B cell (primary cell): ENCODE measurements around the gene CHST11. TPM values are rescaled to one million over a fixed set of nuclear protein-coding genes. Genes with fewer than 3 reads are reported as not detected.

Experiments
- ATAC-seq: fragments of 200-7000 bp; cut with Tn5 transposase; one replicate; pipeline ENCODE4 v1.10.0; 2021; ENCODE audit warnings: low read depth, mild to moderate bottlenecking, moderate number of reproducible peaks, moderate library complexity
- CTCF ChIA-PET: fragments of 350-600 bp; sonication (Branson Sonifier 250); formaldehyde crosslinking; loops from one replicate; lab custom pipeline; 2021; ENCODE audit warnings: antibody characterized with exemption, inconsistent platforms; lab: Charles Lee
- POLR2A ChIA-PET: fragments of 350-600 bp; sonication (Branson Sonifier 250); formaldehyde crosslinking; loops from one replicate; lab custom pipeline; 2021; ENCODE audit warnings: antibody characterized with exemption; lab: Charles Lee
- DNase-seq: peaks from one replicate; pipeline ENCODE4 v3.0.0; 2013
- H2AFZ ChIP-seq: 2 replicates; pipeline ENCODE4 v1.6.1; 2012; ENCODE audit warnings: mild to moderate bottlenecking, low read depth, low read length; ENCODE audit not compliant: insufficient read depth, poor library complexity, severe bottlenecking
- H3K27ac ChIP-seq, 2 donors: 1 replicate in 1 of 2; 2 replicates in 1 of 2; pipeline ENCODE4 v1.5.1; 2012 to 2013; ENCODE audit warnings: low read length in 2 of 2, mild to moderate bottlenecking in 2 of 2, moderate library complexity in 1 of 2
- H3K27me3 ChIP-seq, 4 experiments: fragments of 200-600 bp in 1 of 4; sonication (generic) in 1 of 4; replicated peaks in 1 of 4; 1 replicate in 2 of 4; 2 replicates in 2 of 4; pipeline versions ENCODE4 v1.6.1 to v1.7.0; 2013 to 2016; ENCODE audit warnings: low read length in 3 of 4, mild to moderate bottlenecking in 2 of 4, mixed read lengths in 1 of 4, moderate library complexity in 1 of 4; ENCODE audit not compliant: insufficient read depth in 4 of 4, control insufficient read depth in 3 of 4; ENCODE audit errors: control extremely low read depth in 1 of 4
- H3K36me3 ChIP-seq, 2 experiments: replicated peaks in 1 of 2; 1 replicate in 1 of 2; 2 replicates in 1 of 2; pipeline versions ENCODE4 v1.6.1 to v1.7.1; 2013; ENCODE audit warnings: low read length in 1 of 2; ENCODE audit not compliant: insufficient read depth in 2 of 2, control insufficient read depth in 1 of 2; ENCODE audit errors: control extremely low read depth in 1 of 2, extremely low read depth in 1 of 2
- H3K4me1 ChIP-seq, 2 donors: fragments of 200-600 bp in 1 of 2; sonication (generic) in 1 of 2; 1 replicate in 1 of 2; 2 replicates in 1 of 2; pipeline versions ENCODE4 v1.5.1 to v1.6.1; 2013 to 2017; ENCODE audit warnings: low read length in 2 of 2; ENCODE audit not compliant: control insufficient read depth in 2 of 2, insufficient read depth in 2 of 2
- H3K4me2 ChIP-seq: replicated peaks from 2 replicates; pipeline ENCODE3; 2012; ENCODE audit warnings: mild to moderate bottlenecking, low read depth, low read length; ENCODE audit not compliant: poor library complexity, severe bottlenecking
- H3K4me3 ChIP-seq, 5 experiments: fragments of 200-600 bp in 1 of 5; sonication (generic) in 1 of 5; 1 replicate in 3 of 5; 2 replicates in 2 of 5; pipeline versions ENCODE4 v1.5.1 to v1.7.0; 2011 to 2016; ENCODE audit warnings: low read length in 4 of 5, mild to moderate bottlenecking in 4 of 5, low read depth in 2 of 5, control low read depth in 1 of 5, moderate library complexity in 1 of 5; ENCODE audit not compliant: insufficient read depth in 1 of 5; ENCODE audit errors: control extremely low read depth in 1 of 5, extremely low read depth in 1 of 5
- H3K79me2 ChIP-seq: fragments of 200-600 bp; sonication (generic); one replicate; pipeline ENCODE4 v1.6.0; 2016; ENCODE audit warnings: low read length; ENCODE audit not compliant: control insufficient read depth, insufficient read depth
- H3K9ac ChIP-seq: fragments of 200-600 bp; sonication (generic); 2 replicates; pipeline ENCODE4 v1.6.1; 2017; ENCODE audit warnings: mild to moderate bottlenecking, low read length, moderate library complexity
- H3K9me3 ChIP-seq, 3 donors: one replicate each; pipeline versions ENCODE4 v1.6.1 to v1.7.1; 2013; ENCODE audit warnings: low read length in 2 of 3; ENCODE audit not compliant: control insufficient read depth in 2 of 3, insufficient read depth in 1 of 3; ENCODE audit errors: control extremely low read depth in 1 of 3
- H4K20me1 ChIP-seq: 2 replicates; pipeline ENCODE4 v1.6.0; 2012; ENCODE audit warnings: mild to moderate bottlenecking, low read length; ENCODE audit not compliant: insufficient read depth, control insufficient read depth, poor library complexity, severe bottlenecking
- H3K27ac Mint-ChIP-seq: one replicate; pipeline ENCODE4 v1.8.0; 2021; ENCODE audit warnings: mixed read lengths
- H3K27me3 Mint-ChIP-seq: one replicate; pipeline ENCODE4 v1.8.0; 2021; ENCODE audit warnings: mixed read lengths
- H3K4me1 Mint-ChIP-seq: one replicate; pipeline ENCODE4 v1.8.0; 2021; ENCODE audit warnings: mixed read lengths
- H3K4me3 Mint-ChIP-seq: one replicate; pipeline ENCODE4 v1.8.0; 2021; ENCODE audit warnings: mixed read lengths
- H3K9me3 Mint-ChIP-seq: one replicate; pipeline ENCODE4 v1.8.0; 2022; ENCODE audit warnings: mixed read lengths; ENCODE audit not compliant: insufficient read depth
- EZH2 ChIP-seq: IDR thresholded peaks from 2 replicates; pipeline ENCODE4 v1.6.1; 2012; ENCODE audit warnings: borderline replicate concordance, low read depth, mild to moderate bottlenecking, moderate library complexity, low read length; ENCODE audit not compliant: insufficient read depth, poor library complexity, severe bottlenecking
- WGBS: methylation state at CpG from one replicate; pipeline ENCODE4 v1.1.5; 2013; ENCODE audit warnings: missing lambda C conversion rate; ENCODE audit not compliant: insufficient coverage; 5-methylcytosine and 5-hydroxymethylcytosine counted together
- intact Hi-C: fragments of 100-400 bp; cut with micrococcal nuclease; formaldehyde crosslinking; loops from one replicate; pipeline ENCODE4 v1.10.0; 2022
- polyA plus RNA-seq: library from polyadenylated mRNA; depleted of rRNA; stranded (reverse); fragments of >200 nt; gene quantifications from 2 replicates; pipeline ENCODE4 v1.2.3, GENCODE V29; 2012
- total RNA-seq, 2 donors: library from RNA; stranded (reverse); fragments of 120-200 nt in 1 of 2; gene quantifications; 1 replicate in 1 of 2; 2 replicates in 1 of 2; pipeline versions ENCODE4 v1.2.3 to v1.2.4, GENCODE V29; 2013 to 2022
- TF ChIP-seq, protein P1 (sequence below): fragments of 200-600 bp; IDR thresholded peaks from one replicate; pipeline ENCODE4 v1.8.0; 2022; ENCODE audit warnings: antibody characterized with exemption, mild to moderate bottlenecking

Gene CHST11
- total and polyA plus RNA-seq, 2 donors (not counting 1 experiment from before 2014, with no cell fraction given), result 46.3 to 152 TPM

DNA sequence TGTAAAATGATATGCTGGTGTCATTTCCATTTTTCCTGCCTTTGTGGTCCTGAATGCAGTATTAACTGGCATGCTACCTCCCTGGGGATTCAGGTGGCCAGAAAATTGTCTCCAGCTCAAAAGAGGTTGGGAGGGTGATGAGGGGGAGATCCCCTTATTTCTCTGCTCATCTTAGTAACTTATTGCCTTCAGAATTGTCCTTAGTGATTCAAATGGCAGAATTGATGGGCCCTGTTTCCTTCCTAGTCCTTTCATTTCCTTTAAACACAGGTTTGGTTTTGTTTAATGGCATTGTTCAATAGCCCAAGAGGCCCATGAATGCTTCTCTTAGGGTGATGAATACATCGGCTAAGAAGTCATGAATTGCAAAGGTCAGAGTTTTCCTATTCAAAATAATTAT lies 294.4 kb downstream of the CHST11 start:
- POLR2A ChIA-PET, result no interaction called here
- peak overlapping the region; percentile 45 for H3K4me2 ChIP-seq
- DNase-seq (no peak), ATAC-seq (peak; percentile 5)
- H3K9me3 Mint-ChIP-seq, result no peaks in the 10 kb centered on the region
- H2AFZ ChIP-seq, result no peak overlapping the region
- H3K79me2 ChIP-seq, result peaks cover 41% of the 10 kb centered on the region
- intact Hi-C loops, result loop anchor here (2.0 to 5.0 kb wide), 4 partner anchors 41 to 294 kb away; partner anchors contain the start of gene CHST11
- peaks cover 66% of the 10 kb centered on the region for H3K4me1 Mint-ChIP-seq
- no peaks in the 10 kb centered on the region for H3K9me3 ChIP-seq
- H3K4me1 ChIP-seq, result peaks cover 25 to 33% of the 10 kb centered on the region in 2 donors
- peak overlapping the region; percentile 45 for H3K4me3 Mint-ChIP-seq
- no peak overlapping the region for H3K9ac ChIP-seq
- CTCF ChIA-PET, result interaction anchor here (2.2 kb wide), 1 partner anchor 293 kb away, joined by 5 read pairs; no protein-coding TSS in a partner anchor
- H3K36me3 ChIP-seq, result no peaks in the 10 kb centered on the region
- no peak overlapping the region for H3K4me3 ChIP-seq
- peaks cover 38% of the 10 kb centered on the region for H4K20me1 ChIP-seq
- no peaks in the 10 kb centered on the region for H3K27me3 ChIP-seq
- TF ChIP-seq, protein P1, sequence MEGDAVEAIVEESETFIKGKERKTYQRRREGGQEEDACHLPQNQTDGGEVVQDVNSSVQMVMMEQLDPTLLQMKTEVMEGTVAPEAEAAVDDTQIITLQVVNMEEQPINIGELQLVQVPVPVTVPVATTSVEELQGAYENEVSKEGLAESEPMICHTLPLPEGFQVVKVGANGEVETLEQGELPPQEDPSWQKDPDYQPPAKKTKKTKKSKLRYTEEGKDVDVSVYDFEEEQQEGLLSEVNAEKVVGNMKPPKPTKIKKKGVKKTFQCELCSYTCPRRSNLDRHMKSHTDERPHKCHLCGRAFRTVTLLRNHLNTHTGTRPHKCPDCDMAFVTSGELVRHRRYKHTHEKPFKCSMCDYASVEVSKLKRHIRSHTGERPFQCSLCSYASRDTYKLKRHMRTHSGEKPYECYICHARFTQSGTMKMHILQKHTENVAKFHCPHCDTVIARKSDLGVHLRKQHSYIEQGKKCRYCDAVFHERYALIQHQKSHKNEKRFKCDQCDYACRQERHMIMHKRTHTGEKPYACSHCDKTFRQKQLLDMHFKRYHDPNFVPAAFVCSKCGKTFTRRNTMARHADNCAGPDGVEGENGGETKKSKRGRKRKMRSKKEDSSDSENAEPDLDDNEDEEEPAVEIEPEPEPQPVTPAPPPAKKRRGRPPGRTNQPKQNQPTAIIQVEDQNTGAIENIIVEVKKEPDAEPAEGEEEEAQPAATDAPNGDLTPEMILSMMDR, result no peak
- TF ChIP-seq EZH2, result no peak
- H3K27ac Mint-ChIP-seq, result peak overlapping the region; percentile 26
- no peaks in the 10 kb centered on the region for H3K27me3 Mint-ChIP-seq
- no peak overlapping the region for H3K27ac ChIP-seq
- WGBS, result no CpG with 5 or more reads among the region's 1 CpG

DNA sequence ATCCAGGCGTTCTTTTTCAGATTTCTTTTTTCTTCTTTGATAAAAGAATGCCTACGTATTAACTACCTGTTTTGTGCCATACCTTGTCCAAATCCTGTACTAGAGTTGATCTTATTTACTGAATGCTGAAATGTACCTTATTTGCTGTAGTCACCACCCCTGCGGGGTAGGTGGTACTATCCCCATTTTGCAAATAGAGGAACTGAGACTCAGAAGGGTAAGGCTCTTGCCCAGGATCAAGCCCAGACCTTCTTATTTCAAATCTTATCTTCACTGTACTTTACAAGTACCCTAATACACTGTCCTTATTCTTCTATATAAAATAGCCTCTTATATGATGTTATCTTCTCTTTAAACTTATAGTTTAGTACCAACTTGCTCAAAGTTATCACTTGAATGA lies 294.8 kb downstream of the CHST11 start:
- H3K79me2 ChIP-seq, result peaks cover 46% of the 10 kb centered on the region
- Mint-ChIP-seq H3K9me3 (no peaks in the 10 kb centered on the region), H3K4me1 (peaks cover 61% of the 10 kb centered on the region), H3K27me3 (no peaks in the 10 kb centered on the region), H3K4me3 (peak overlapping the region; percentile 70), H3K27ac (peak overlapping the region; percentile 75)
- no peak for TF ChIP-seq EZH2
- TF ChIP-seq, protein P1, result no peak
- H3K9ac ChIP-seq, result no peak overlapping the region
- H3K36me3 ChIP-seq, result no peaks in the 10 kb centered on the region
- H3K9me3 ChIP-seq, result no peaks in the 10 kb centered on the region
- no peak overlapping the region for H3K27ac ChIP-seq
- peaks cover 40% of the 10 kb centered on the region for H4K20me1 ChIP-seq
- no peak overlapping the region for H3K4me3 ChIP-seq
- ATAC-seq (peak; percentile 87), DNase-seq (peak; percentile 73)
- intact Hi-C loops, result loop anchor here (2.0 to 5.0 kb wide), 4 partner anchors 41 to 294 kb away; partner anchors contain the start of gene CHST11
- no peaks in the 10 kb centered on the region for H3K27me3 ChIP-seq
- POLR2A ChIA-PET, result no interaction called here
- H2AFZ ChIP-seq, result no peak overlapping the region
- peaks cover 25 to 33% of the 10 kb centered on the region in 2 donors for H3K4me1 ChIP-seq
- 0% methylated on average over 1 of the region's 3 CpGs for WGBS
- H3K4me2 ChIP-seq, result peak overlapping the region; percentile 45
- CTCF ChIA-PET, result interaction anchor here (2.2 to 2.8 kb wide), 2 partner anchors 294 to 369 kb away, joined by 5 to 8 read pairs; no protein-coding TSS in a partner anchor
